ENCODE results near the gene STOML1.

STOML1 gene

GRCh38 chr15:73948396-73948795 is 43.7 kb downstream of the STOML1 start:
- no peak overlapping the region for H3K27ac ChIP-seq (ENCODE audit: low read depth, low read length)
- H3K36me3 ChIP-seq (ENCODE audit: control insufficient read depth in 1 of 2, insufficient read depth in 2 of 2, low read length in 2 of 2): peaks cover 0 to 4% of the 10 kb centered on the region in 2 donors
- no peak overlapping the region for H3K4me3 ChIP-seq (ENCODE audit: low read depth in 1 of 2, low read length in 2 of 2)
- no peaks in the 10 kb centered on the region for H3K27me3 ChIP-seq (ENCODE audit: control insufficient read depth in 1 of 2, insufficient read depth in 2 of 2, low read length in 2 of 2)
- no peaks in the 10 kb centered on the region for H3K9me3 ChIP-seq (ENCODE audit: control insufficient read depth in 1 of 2, low read length in 2 of 2)
- peaks cover 9 to 15% of the 10 kb centered on the region in 2 donors for H3K4me1 ChIP-seq (ENCODE audit: control insufficient read depth in 1 of 2, insufficient read depth in 2 of 2, low read length in 2 of 2)
- no peak overlapping the region for H3K9ac ChIP-seq (ENCODE audit: low read depth in 1 of 2, low read length in 2 of 2)

- no peak overlapping the region for H3K4me3 ChIP-seq (ENCODE audit: low read depth in 1 of 2, low read length in 2 of 2)
- H3K36me3 ChIP-seq (ENCODE audit: control insufficient read depth in 1 of 2, insufficient read depth in 2 of 2, low read length in 2 of 2): peaks cover 0 to 4% of the 10 kb centered on the region in 2 donors
- H3K9ac ChIP-seq (ENCODE audit: low read depth in 1 of 2, low read length in 2 of 2): no peak overlapping the region
- H3K27me3 ChIP-seq (ENCODE audit: control insufficient read depth in 1 of 2, insufficient read depth in 2 of 2, low read length in 2 of 2): no peaks in the 10 kb centered on the region
- peaks cover 9 to 15% of the 10 kb centered on the region in 2 donors for H3K4me1 ChIP-seq (ENCODE audit: control insufficient read depth in 1 of 2, insufficient read depth in 2 of 2, low read length in 2 of 2)
- no peak overlapping the region for H3K27ac ChIP-seq (ENCODE audit: low read depth, low read length)
- no peaks in the 10 kb centered on the region for H3K9me3 ChIP-seq (ENCODE audit: control insufficient read depth in 1 of 2, low read length in 2 of 2)
Observed at GRCh38 chr15:73947651-73948050, 44.4 kb downstream of the STOML1 start.

GRCh38 chr15:73946795-73947370 is 45.2 kb downstream of the STOML1 start:
- peaks cover 0 to 4% of the 10 kb centered on the region in 2 donors for H3K36me3 ChIP-seq (ENCODE audit: control insufficient read depth in 1 of 2, insufficient read depth in 2 of 2, low read length in 2 of 2)
- H3K4me1 ChIP-seq (ENCODE audit: control insufficient read depth in 1 of 2, insufficient read depth in 2 of 2, low read length in 2 of 2): peaks cover 9% of the 10 kb centered on the region in 2 donors
- no peak overlapping the region for H3K9ac ChIP-seq (ENCODE audit: low read depth in 1 of 2, low read length in 2 of 2)
- H3K4me3 ChIP-seq (ENCODE audit: low read depth in 1 of 2, low read length in 2 of 2): no peak overlapping the region
- H3K27ac ChIP-seq (ENCODE audit: low read depth, low read length): no peak overlapping the region
- no peaks in the 10 kb centered on the region for H3K9me3 ChIP-seq (ENCODE audit: control insufficient read depth in 1 of 2, low read length in 2 of 2)
- H3K27me3 ChIP-seq (ENCODE audit: control insufficient read depth in 1 of 2, insufficient read depth in 2 of 2, low read length in 2 of 2): no peaks in the 10 kb centered on the region

GRCh38 chr15:73946046-73946721 is 45.9 kb downstream of the STOML1 start:
- Histone ChIP-seq H3K27me3 (ENCODE audit: control insufficient read depth in 1 of 2, insufficient read depth in 2 of 2, low read length in 2 of 2) (no peaks in the 10 kb centered on the region), H3K27ac (ENCODE audit: low read depth, low read length) (no peak overlapping the region), H3K4me3 (ENCODE audit: low read depth in 1 of 2, low read length in 2 of 2) (no peak overlapping the region), H3K9ac (ENCODE audit: low read depth in 1 of 2, low read length in 2 of 2) (no peak overlapping the region), H3K4me1 (ENCODE audit: control insufficient read depth in 1 of 2, insufficient read depth in 2 of 2, low read length in 2 of 2) (peaks cover 2 to 4% of the 10 kb centered on the region in 2 donors), H3K9me3 (ENCODE audit: control insufficient read depth in 1 of 2, low read length in 2 of 2) (no peaks in the 10 kb centered on the region), H3K36me3 (ENCODE audit: control insufficient read depth in 1 of 2, insufficient read depth in 2 of 2, low read length in 2 of 2) (peaks cover 0 to 4% of the 10 kb centered on the region in 2 donors)

GRCh38 chr15:73945130-73945508 is 47.0 kb downstream of the STOML1 start:
- Histone ChIP-seq H3K36me3 (ENCODE audit: control insufficient read depth in 1 of 2, insufficient read depth in 2 of 2, low read length in 2 of 2) (peaks cover 0 to 4% of the 10 kb centered on the region in 2 donors), H3K27ac (ENCODE audit: low read depth, low read length) (no peak overlapping the region), H3K9ac (ENCODE audit: low read depth in 1 of 2, low read length in 2 of 2) (no peak overlapping the region), H3K27me3 (ENCODE audit: control insufficient read depth in 1 of 2, insufficient read depth in 2 of 2, low read length in 2 of 2) (no peaks in the 10 kb centered on the region), H3K9me3 (ENCODE audit: control insufficient read depth in 1 of 2, low read length in 2 of 2) (no peaks in the 10 kb centered on the region), H3K4me1 (ENCODE audit: control insufficient read depth in 1 of 2, insufficient read depth in 2 of 2, low read length in 2 of 2) (peaks cover 5 to 7% of the 10 kb centered on the region in 2 donors), H3K4me3 (ENCODE audit: low read depth in 1 of 2, low read length in 2 of 2) (no peak overlapping the region)

- Histone ChIP-seq H3K27ac (ENCODE audit: low read depth, low read length) (no peak overlapping the region), H3K4me1 (ENCODE audit: control insufficient read depth in 1 of 2, insufficient read depth in 2 of 2, low read length in 2 of 2) (peaks cover 5 to 7% of the 10 kb centered on the region in 2 donors), H3K4me3 (ENCODE audit: low read depth in 1 of 2, low read length in 2 of 2) (no peak overlapping the region), H3K9ac (ENCODE audit: low read depth in 1 of 2, low read length in 2 of 2) (no peak overlapping the region), H3K36me3 (ENCODE audit: control insufficient read depth in 1 of 2, insufficient read depth in 2 of 2, low read length in 2 of 2) (peaks cover 0 to 4% of the 10 kb centered on the region in 2 donors), H3K27me3 (ENCODE audit: control insufficient read depth in 1 of 2, insufficient read depth in 2 of 2, low read length in 2 of 2) (no peaks in the 10 kb centered on the region), H3K9me3 (ENCODE audit: control insufficient read depth in 1 of 2, low read length in 2 of 2) (no peaks in the 10 kb centered on the region)
Observed at GRCh38 chr15:73944161-73945129, 47.6 kb downstream of the STOML1 start.

- no peaks in the 10 kb centered on the region for H3K27me3 ChIP-seq (ENCODE audit: control insufficient read depth in 1 of 2, insufficient read depth in 2 of 2, low read length in 2 of 2)
- no peak overlapping the region for H3K9ac ChIP-seq (ENCODE audit: low read depth in 1 of 2, low read length in 2 of 2)
- H3K36me3 ChIP-seq (ENCODE audit: control insufficient read depth in 1 of 2, insufficient read depth in 2 of 2, low read length in 2 of 2): peaks cover 0 to 4% of the 10 kb centered on the region in 2 donors
- no peaks in the 10 kb centered on the region for H3K9me3 ChIP-seq (ENCODE audit: control insufficient read depth in 1 of 2, low read length in 2 of 2)
- H3K27ac ChIP-seq (ENCODE audit: low read depth, low read length): no peak overlapping the region
- H3K4me3 ChIP-seq (ENCODE audit: low read depth in 1 of 2, low read length in 2 of 2): no peak overlapping the region
- H3K4me1 ChIP-seq (ENCODE audit: control insufficient read depth in 1 of 2, insufficient read depth in 2 of 2, low read length in 2 of 2): peaks cover 5 to 7% of the 10 kb centered on the region in 2 donors
Observed at GRCh38 chr15:73942751-73943270, 49.3 kb downstream of the STOML1 start.

- no peaks in the 10 kb centered on the region for H3K9me3 ChIP-seq (ENCODE audit: control insufficient read depth in 1 of 2, low read length in 2 of 2)
- H3K4me1 ChIP-seq (ENCODE audit: control insufficient read depth in 1 of 2, insufficient read depth in 2 of 2, low read length in 2 of 2): peaks cover 5 to 7% of the 10 kb centered on the region in 2 donors
- no peaks in the 10 kb centered on the region for H3K36me3 ChIP-seq (ENCODE audit: control insufficient read depth in 1 of 2, insufficient read depth in 2 of 2, low read length in 2 of 2)
- no peak overlapping the region for H3K9ac ChIP-seq (ENCODE audit: low read depth in 1 of 2, low read length in 2 of 2)
- H3K27ac ChIP-seq (ENCODE audit: low read depth, low read length): no peak overlapping the region
- H3K27me3 ChIP-seq (ENCODE audit: control insufficient read depth in 1 of 2, insufficient read depth in 2 of 2, low read length in 2 of 2): no peaks in the 10 kb centered on the region
- H3K4me3 ChIP-seq (ENCODE audit: low read depth in 1 of 2, low read length in 2 of 2): no peak overlapping the region
Observed at GRCh38 chr15:73941871-73942635, 50.0 kb downstream of the STOML1 start.

GRCh38 chr15:73941449-73941848 is 50.6 kb downstream of the STOML1 start:
- Histone ChIP-seq H3K9me3 (ENCODE audit: control insufficient read depth in 1 of 2, low read length in 2 of 2) (no peaks in the 10 kb centered on the region), H3K4me3 (ENCODE audit: low read depth in 1 of 2, low read length in 2 of 2) (no peak overlapping the region), H3K27me3 (ENCODE audit: control insufficient read depth in 1 of 2, insufficient read depth in 2 of 2, low read length in 2 of 2) (no peaks in the 10 kb centered on the region), H3K27ac (ENCODE audit: low read depth, low read length) (no peak overlapping the region), H3K9ac (ENCODE audit: low read depth in 1 of 2, low read length in 2 of 2) (no peak overlapping the region), H3K4me1 (ENCODE audit: control insufficient read depth in 1 of 2, insufficient read depth in 2 of 2, low read length in 2 of 2) (peaks cover 5 to 9% of the 10 kb centered on the region in 2 donors), H3K36me3 (ENCODE audit: control insufficient read depth in 1 of 2, insufficient read depth in 2 of 2, low read length in 2 of 2) (no peaks in the 10 kb centered on the region)
